ENCODE data around the gene NAA50. TPM values are rescaled to one million over a fixed set of nuclear protein-coding genes. Genes with fewer than 3 reads are reported as not detected.

NAA50 gene
- total RNA-seq, 1 experiment from 2014 or later: 156 TPM

DNA sequence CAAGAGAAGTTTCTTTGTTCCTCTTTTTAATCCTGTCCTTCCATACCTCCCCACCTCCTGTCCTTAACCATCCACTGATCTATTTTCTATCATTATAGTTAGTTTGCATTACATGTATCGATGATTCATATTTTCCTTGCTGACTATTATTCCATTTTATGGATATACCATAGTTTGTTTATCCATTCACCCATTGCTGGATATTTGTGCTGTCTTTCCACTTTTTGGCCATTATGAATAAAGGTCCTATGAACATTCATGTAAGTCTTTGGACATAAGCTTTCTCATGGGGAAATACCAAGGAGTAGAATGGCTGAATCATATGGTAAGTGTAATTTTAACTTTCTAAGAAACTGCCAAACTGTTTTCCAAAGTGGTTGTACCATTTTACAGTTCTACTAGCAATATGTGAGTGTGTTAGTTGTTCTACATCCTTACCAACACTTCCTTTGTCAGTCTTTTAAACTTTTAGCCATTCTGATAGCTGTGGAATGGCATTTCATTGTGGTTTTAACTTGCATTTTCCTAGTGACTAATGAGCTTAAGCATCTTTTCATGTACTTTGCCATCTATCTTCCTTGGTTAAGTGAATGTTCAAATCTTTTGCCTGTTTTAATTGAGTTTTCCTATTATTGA, 12.5 kb upstream of the NAA50 start:
- Mint-ChIP-seq H3K9me3 (ENCODE audit: low read depth, unreplicated experiment) (peaks cover 3% of the 10 kb centered on the region), H3K4me1 (ENCODE audit: low read depth, unreplicated experiment) (no peaks in the 10 kb centered on the region), H3K27ac (ENCODE audit: unreplicated experiment) (no peak overlapping the region), H3K36me3 (ENCODE audit: insufficient read depth, unreplicated experiment) (no peaks in the 10 kb centered on the region), H3K27me3 (ENCODE audit: unreplicated experiment) (no peaks in the 10 kb centered on the region), H3K4me3 (ENCODE audit: low read depth, unreplicated experiment) (no peak overlapping the region)
- no peak for DNase-seq
- no peak for TF ChIP-seq CTCF (IDR thresholded peaks at IDR 0.05; ENCODE audit: unreplicated experiment)
- no TSS peak for BruUV-seq (replicated peaks)
- CTCF ChIA-PET: interaction anchor here (0.9 kb wide), 1 partner anchor 22 kb away, joined by 3 read pairs; no protein-coding TSS in a partner anchor
- intact Hi-C loops (cut with micrococcal nuclease; ENCODE audit: unreplicated experiment): no loop called here

- DNase-seq: no peak
- Mint-ChIP-seq H3K36me3 (ENCODE audit: insufficient read depth, unreplicated experiment) (no peaks in the 10 kb centered on the region), H3K4me3 (ENCODE audit: low read depth, unreplicated experiment) (no peak overlapping the region), H3K4me1 (ENCODE audit: low read depth, unreplicated experiment) (peaks cover 3% of the 10 kb centered on the region), H3K27me3 (ENCODE audit: unreplicated experiment) (no peaks in the 10 kb centered on the region), H3K9me3 (ENCODE audit: low read depth, unreplicated experiment) (peaks cover 3% of the 10 kb centered on the region), H3K27ac (ENCODE audit: unreplicated experiment) (no peak overlapping the region)
- CTCF ChIA-PET: no interaction called here
- intact Hi-C loops (cut with micrococcal nuclease; ENCODE audit: unreplicated experiment): no loop called here
- TF ChIP-seq CTCF (IDR thresholded peaks at IDR 0.05; ENCODE audit: unreplicated experiment): no peak
- no TSS peak for BruUV-seq (replicated peaks)
Observed at GRCh38 chr3:113754494-113755159, 8.6 kb upstream of the NAA50 start.

- no peak overlapping the region for H3K27ac Mint-ChIP-seq (ENCODE audit: unreplicated experiment)
Observed at GRCh38 chr3:113753376-113753985, 7.4 kb upstream of the NAA50 start.

DNA sequence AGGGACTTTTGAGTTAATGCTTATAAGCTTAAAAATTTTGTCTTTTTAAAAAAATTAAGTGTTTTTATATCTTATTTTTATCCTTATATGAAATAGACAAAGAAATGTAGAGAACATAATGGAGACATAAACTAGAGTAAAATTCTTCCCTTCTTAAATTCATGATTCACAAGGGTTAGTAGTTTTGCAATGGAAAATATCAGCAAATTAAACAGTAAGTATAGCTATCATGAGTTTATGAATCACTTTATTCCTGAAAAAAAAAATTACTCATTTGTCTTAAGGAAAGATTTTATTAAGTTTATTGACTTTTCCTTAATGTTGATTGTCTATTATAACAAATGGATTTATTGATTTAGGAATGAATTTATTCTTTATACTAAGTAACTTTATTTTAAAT, 5.1 kb upstream of the NAA50 start:
- Mint-ChIP-seq H3K4me3 (ENCODE audit: low read depth, unreplicated experiment) (no peak overlapping the region), H3K36me3 (ENCODE audit: insufficient read depth, unreplicated experiment) (peaks cover 21% of the 10 kb centered on the region), H3K9me3 (ENCODE audit: low read depth, unreplicated experiment) (no peaks in the 10 kb centered on the region), H3K4me1 (ENCODE audit: low read depth, unreplicated experiment) (peaks cover 15% of the 10 kb centered on the region), H3K27ac (ENCODE audit: unreplicated experiment) (no peak overlapping the region), H3K27me3 (ENCODE audit: unreplicated experiment) (no peaks in the 10 kb centered on the region)
- no peak for TF ChIP-seq CTCF (IDR thresholded peaks at IDR 0.05; ENCODE audit: unreplicated experiment)
- DNase-seq: no peak
- no TSS peak for BruUV-seq (replicated peaks)
- CTCF ChIA-PET: no interaction called here
- intact Hi-C loops (cut with micrococcal nuclease; ENCODE audit: unreplicated experiment): no loop called here

More at GRCh38 chr3:113753376-113753985, 7.4 kb upstream of the NAA50 start:
- DNase-seq: no peak
- Mint-ChIP-seq H3K9me3 (ENCODE audit: low read depth, unreplicated experiment) (peaks cover 3% of the 10 kb centered on the region), H3K27me3 (ENCODE audit: unreplicated experiment) (no peaks in the 10 kb centered on the region), H3K4me1 (ENCODE audit: low read depth, unreplicated experiment) (peaks cover 14% of the 10 kb centered on the region), H3K36me3 (ENCODE audit: insufficient read depth, unreplicated experiment) (no peaks in the 10 kb centered on the region), H3K4me3 (ENCODE audit: low read depth, unreplicated experiment) (no peak overlapping the region)
- TF ChIP-seq CTCF (IDR thresholded peaks at IDR 0.05; ENCODE audit: unreplicated experiment): no peak
- intact Hi-C loops (cut with micrococcal nuclease; ENCODE audit: unreplicated experiment): no loop called here
- CTCF ChIA-PET: no interaction called here
- BruUV-seq (replicated peaks): no TSS peak
